ENCODE results near the gene CD55. TPM values are rescaled to one million over a fixed set of nuclear protein-coding genes. Genes with fewer than 3 reads are reported as not detected.

The CD55 gene
- total and polyA plus RNA-seq, 2 of the 8 experiments (the other 6 are each of a cell fraction or from before 2014, with no cell fraction given): 20.1 to 22.8 TPM

GRCh38 chr1:207302618-207303393, 18.7 kb upstream of the CD55 start (continued):
- no peak for TF ChIP-seq SIRT6 (IDR thresholded peaks at IDR 0.05; ENCODE audit: low read length)
